IMR-90 (cell line): Measurements from ENCODE around the gene AUTS2. TPM values are rescaled to one million over a fixed set of nuclear protein-coding genes. Genes with fewer than 3 reads are reported as not detected.

Experiments
- ATAC-seq: fragments of 200-7000 bp; cut with Tn5 transposase; 2 replicates; pipeline ENCODE4 v1.9.1; 2020; ENCODE audit warnings: low read depth, mild to moderate bottlenecking, moderate library complexity
- BruUV-seq: library from RNA; stranded (reverse); fragments of 400-500 nt; replicated peaks from 2 replicates; lab custom pipeline; 2021; lab: Mats Ljungman, UMichigan
- CTCF ChIA-PET: fragments of 300-600 bp; formaldehyde crosslinking; extraction: SDS; loops from one replicate; lab custom pipeline; 2021; ENCODE audit warnings: antibody characterized with exemption; lab: Yijun Ruan, JAX
- POLR2A ChIA-PET: fragments of 300-600 bp; sonication (Branson Sonifier 250); formaldehyde crosslinking; loops from one replicate; lab custom pipeline; 2022; ENCODE audit warnings: antibody characterized with exemption; ENCODE audit not compliant: unreplicated experiment; lab: Charles Lee
- DNase-seq: peaks from one replicate; pipeline ENCODE4 v3.0.0; 2013
- H2AFZ ChIP-seq: replicated peaks from 2 replicates; pipeline ENCODE3; 2013; ENCODE audit warnings: low read length, mild to moderate bottlenecking; ENCODE audit not compliant: poor library complexity
- H2AK5ac ChIP-seq: 2 replicates; pipeline ENCODE4 v1.6.1; 2013; ENCODE audit warnings: low read depth, low read length, inconsistent platforms
- H2AK9ac ChIP-seq: replicated peaks from 2 replicates; pipeline ENCODE3; 2013; ENCODE audit warnings: mild to moderate bottlenecking, low read depth, low read length, moderate library complexity; ENCODE audit not compliant: poor library complexity
- H2BK120ac ChIP-seq: 2 replicates; pipeline ENCODE4 v1.6.1; 2013; ENCODE audit warnings: low read depth, low read length, inconsistent platforms
- H2BK15ac ChIP-seq: 3 replicates; pipeline ENCODE4 v1.6.1; 2013; ENCODE audit warnings: low read depth, low read length, inconsistent platforms
- H2BK20ac ChIP-seq: 2 replicates; pipeline ENCODE4 v1.6.1; 2013; ENCODE audit warnings: low read depth, mild to moderate bottlenecking, inconsistent platforms, low read length, moderate library complexity
- H2BK5ac ChIP-seq: 2 replicates; pipeline ENCODE4 v1.6.1; 2013; ENCODE audit warnings: mild to moderate bottlenecking, low read depth, low read length, inconsistent platforms; ENCODE audit not compliant: poor library complexity, severe bottlenecking
- H3K14ac ChIP-seq: replicated peaks from 2 replicates; pipeline ENCODE4 v1.6.1; 2013; ENCODE audit warnings: low read depth, low read length, inconsistent platforms
- H3K18ac ChIP-seq: 2 replicates; pipeline ENCODE4 v1.6.1; 2013; ENCODE audit warnings: low read depth, low read length, control low read depth
- H3K23ac ChIP-seq: 2 replicates; pipeline ENCODE4 v1.6.1; 2013; ENCODE audit warnings: low read depth, low read length, inconsistent platforms
- H3K27ac ChIP-seq: 2 replicates; pipeline ENCODE4 v1.5.1; 2013; ENCODE audit warnings: mild to moderate bottlenecking, control low read depth, low read length; ENCODE audit not compliant: insufficient read depth
- H3K27me3 ChIP-seq: 2 replicates; pipeline ENCODE4 v1.6.1; 2013; ENCODE audit warnings: low read length; ENCODE audit not compliant: control insufficient read depth, insufficient read depth
- H3K36me3 ChIP-seq: 2 replicates; pipeline ENCODE4 v1.6.1; 2013; ENCODE audit warnings: low read length, mixed read lengths; ENCODE audit not compliant: control insufficient read depth, insufficient read depth
- H3K4ac ChIP-seq: 2 replicates; pipeline ENCODE4 v1.6.1; 2013; ENCODE audit warnings: low read depth, low read length, inconsistent platforms
- H3K4me1 ChIP-seq: 2 replicates; pipeline ENCODE4 v1.6.1; 2013; ENCODE audit warnings: low read length, mixed read lengths; ENCODE audit not compliant: control insufficient read depth, insufficient read depth
- H3K4me2 ChIP-seq: 2 replicates; pipeline ENCODE4 v1.6.1; 2013; ENCODE audit warnings: low read depth, mild to moderate bottlenecking, control low read depth, low read length, moderate library complexity
- H3K4me3 ChIP-seq: 2 replicates; pipeline ENCODE4 v1.5.1; 2013; ENCODE audit warnings: low read depth, mild to moderate bottlenecking, control low read depth, low read length, moderate library complexity; ENCODE audit not compliant: insufficient read depth
- H3K56ac ChIP-seq: 2 replicates; pipeline ENCODE4 v1.6.1; 2013; ENCODE audit warnings: low read length, inconsistent platforms; ENCODE audit not compliant: insufficient read depth; ENCODE audit errors: extremely low read depth
- H3K79me1 ChIP-seq, 2 experiments: 2 replicates each; pipeline ENCODE4 v1.6.1; 2013; ENCODE audit warnings: low read length in 2 of 2, inconsistent platforms in 1 of 2, low read depth in 1 of 2
- H3K9ac ChIP-seq: 2 replicates; pipeline ENCODE4 v1.6.1; 2013; ENCODE audit warnings: low read depth, low read length, control low read depth
- H3K9me1 ChIP-seq: 2 replicates; pipeline ENCODE4 v1.6.1; 2013; ENCODE audit warnings: low read length, inconsistent platforms; ENCODE audit not compliant: insufficient read depth
- H3K9me3 ChIP-seq: 2 replicates; pipeline ENCODE4 v1.6.1; 2013; ENCODE audit warnings: low read length; ENCODE audit not compliant: control insufficient read depth, insufficient read depth
- H4K20me1 ChIP-seq: 2 replicates; pipeline ENCODE4 v1.6.1; 2013; ENCODE audit warnings: low read length, inconsistent platforms; ENCODE audit not compliant: insufficient read depth
- H4K5ac ChIP-seq: 2 replicates; pipeline ENCODE4 v1.6.1; 2013; ENCODE audit warnings: mild to moderate bottlenecking, low read depth, low read length, control low read depth
- H4K8ac ChIP-seq, 2 experiments: 2 replicates each; pipeline ENCODE4 v1.6.1; 2013; ENCODE audit warnings: low read depth in 2 of 2, low read length in 2 of 2, control low read depth in 1 of 2, inconsistent platforms in 1 of 2
- H4K91ac ChIP-seq: 2 replicates; pipeline ENCODE4 v1.6.1; 2013; ENCODE audit warnings: low read depth, low read length, inconsistent platforms; ENCODE audit not compliant: insufficient read depth
- BHLHE40 ChIP-seq: fragments of 150-350 bp; IDR thresholded peaks from 2 replicates; pipeline ENCODE4 v1.6.1; 2016; ENCODE audit warnings: mild to moderate bottlenecking, low read depth, low read length
- CEBPB ChIP-seq: IDR thresholded peaks from 2 replicates; pipeline ENCODE4 v1.6.1; 2012; ENCODE audit warnings: low read depth, low read length, improper control_type of control experiment
- CHD1 ChIP-seq: IDR thresholded peaks from 2 replicates; pipeline ENCODE4 v1.6.1; 2012; ENCODE audit warnings: low read depth, low read length, improper control_type of control experiment
- FOS ChIP-seq: fragments of 150-350 bp; IDR thresholded peaks from 2 replicates; pipeline ENCODE4 v1.6.1; 2016; ENCODE audit warnings: low read depth, low read length
- MAFK ChIP-seq: IDR thresholded peaks from 2 replicates; pipeline ENCODE4 v1.6.1; 2012; ENCODE audit warnings: low read depth, low read length, improper control_type of control experiment
- MAZ ChIP-seq: IDR thresholded peaks from 2 replicates; pipeline ENCODE4 v1.6.1; 2012; ENCODE audit warnings: low read depth, mild to moderate bottlenecking, low read length, improper control_type of control experiment, moderate library complexity, borderline replicate concordance
- MXI1 ChIP-seq: IDR thresholded peaks from 2 replicates; pipeline ENCODE4 v1.6.1; 2012; ENCODE audit warnings: low read depth, mild to moderate bottlenecking, low read length, moderate library complexity, borderline replicate concordance
- NFE2L2 ChIP-seq: fragments of 150-350 bp; IDR thresholded peaks from 2 replicates; pipeline ENCODE4 v1.6.1; 2016; ENCODE audit warnings: low read depth, mild to moderate bottlenecking, low read length
- POLR2A ChIP-seq: IDR thresholded peaks from 2 replicates; pipeline ENCODE4 v1.6.1; 2012; ENCODE audit warnings: mild to moderate bottlenecking, low read depth, low read length
- RAD21 ChIP-seq: IDR thresholded peaks from 2 replicates; pipeline ENCODE4 v1.6.1; 2012; ENCODE audit warnings: low read length, improper control_type of control experiment
- RCOR1 ChIP-seq: IDR thresholded peaks from 2 replicates; pipeline ENCODE4 v1.6.1; 2012; ENCODE audit warnings: mild to moderate bottlenecking, low read length, improper control_type of control experiment; ENCODE audit not compliant: insufficient replicate concordance
- RFX5 ChIP-seq: IDR thresholded peaks from 2 replicates; pipeline ENCODE4 v1.8.0; 2012; ENCODE audit warnings: low read depth, mild to moderate bottlenecking, low read length, moderate library complexity
- SMC3 ChIP-seq: fragments of 150-350 bp; IDR thresholded peaks from 2 replicates; pipeline ENCODE4 v1.6.1; 2016; ENCODE audit warnings: low read depth, mild to moderate bottlenecking, antibody characterized with exemption, low read length, moderate library complexity
- WGBS, 2 experiments: methylation state at CpG; one replicate each; pipeline versions ENCODE4 v1.1.5 to v1.1.7; 2013; ENCODE audit warnings: missing lambda C conversion rate in 2 of 2; ENCODE audit not compliant: insufficient read length in 1 of 2; ENCODE audit errors: extremely low coverage in 2 of 2; 5-methylcytosine and 5-hydroxymethylcytosine counted together
- dilution Hi-C: fragments of 300-500 bp; cut with HindIII; formaldehyde crosslinking; loops from one replicate; pipeline ENCODE4 v1.14.3; 2018; ENCODE audit warnings: low sequenced_read_pairs; ENCODE audit not compliant: unreplicated experiment
- in situ Hi-C: fragments of 300-500 bp; cut with MboI; formaldehyde crosslinking; loops from 3 replicates; pipeline ENCODE4 v1.14.3; 2019; ENCODE audit warnings: low sequenced_read_pairs, inconsistent platforms, mixed read lengths
- intact Hi-C: fragments of 100-400 bp; cut with micrococcal nuclease; formaldehyde crosslinking; loops from 2 replicates; pipeline ENCODE4 v1.10.0; 2022
- polyA plus RNA-seq, 3 experiments: library from polyadenylated mRNA; depleted of rRNA; stranded (reverse); fragments of >200 nt; gene quantifications; 2 replicates each; pipeline ENCODE4 v1.2.3, GENCODE V29; 2012; ENCODE audit warnings: low replicate concordance in 1 of 3
- total RNA-seq: library from RNA; depleted of rRNA; stranded (reverse); fragments of >200 nt; gene quantifications from 2 replicates; pipeline ENCODE4 v1.2.3, GENCODE V29; 2012
- TF ChIP-seq, protein P1 (sequence below): fragments of 150-350 bp; IDR thresholded peaks from 2 replicates; pipeline ENCODE4 v1.6.1; 2017; ENCODE audit warnings: mild to moderate bottlenecking, antibody characterized with exemption, low read length, low read depth
- TF ChIP-seq, protein P2 (sequence below): fragments of 150-350 bp; IDR thresholded peaks from 2 replicates; pipeline ENCODE4 v1.6.1; 2016; ENCODE audit warnings: low read depth, mild to moderate bottlenecking, low read length, moderate library complexity, borderline replicate concordance
- TF ChIP-seq, protein P3 (sequence below): conservative IDR thresholded peaks from 2 replicates; pipeline ENCODE4 v1.5.1; 2012; ENCODE audit warnings: mild to moderate bottlenecking, low read depth, low read length, improper control_type of control experiment

AUTS2 gene
- total and polyA plus RNA-seq, 2 of the 4 experiments (the other 2 are of a cell fraction) = 0.90 to 3.0 TPM

DNA sequence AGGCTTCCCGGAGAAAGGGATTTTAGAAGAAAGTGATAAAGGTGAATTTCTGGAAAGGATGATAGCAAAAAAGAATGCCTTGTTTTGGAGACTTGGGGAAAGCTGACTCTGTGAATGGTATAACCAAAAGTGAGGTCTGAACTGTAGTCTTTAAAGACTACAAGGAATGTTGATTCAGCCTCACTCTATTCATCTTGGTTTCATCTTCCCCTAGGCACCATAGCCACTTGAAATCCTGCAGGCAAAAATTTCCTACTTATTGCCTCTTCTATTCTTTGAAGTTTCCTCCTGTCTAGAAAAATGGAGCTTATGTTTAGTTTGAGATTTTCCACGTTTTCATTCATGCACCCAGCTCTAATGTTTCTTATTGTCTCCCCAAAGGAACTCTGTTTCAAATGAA, 518.0 kb downstream of the AUTS2 start:
- no peaks in the 10 kb centered on the region for H4K20me1 ChIP-seq
- in situ Hi-C loops = no loop called here
- H3K56ac ChIP-seq = no peak overlapping the region
- H3K4me1 ChIP-seq = no peaks in the 10 kb centered on the region
- no peak overlapping the region for H3K4ac ChIP-seq
- no peak overlapping the region for H3K27ac ChIP-seq
- no peak overlapping the region for H2BK120ac ChIP-seq
- peaks cover 2% of the 10 kb centered on the region; the same call in 1 of the 2 replicates for H3K9me3 ChIP-seq
- ChIA-PET POLR2A (no interaction called here), CTCF (no interaction called here)
- H2AFZ ChIP-seq = no peak overlapping the region
- dilution Hi-C loops = no loop called here
- no peak overlapping the region for H3K4me3 ChIP-seq
- H3K9ac ChIP-seq = no peak overlapping the region
- no peak overlapping the region for H4K5ac ChIP-seq
- DNase-seq = no peak
- TF ChIP-seq RCOR1 (no peak), NFE2L2 (no peak), CHD1 (no peak), RAD21 (no peak), BHLHE40 (no peak), FOS (no peak), MXI1 (no peak), RFX5 (no peak), MAFK (no peak), MAZ (no peak), SMC3 (no peak), POLR2A (no peak), CEBPB (no peak)
- TF ChIP-seq, protein P1, sequence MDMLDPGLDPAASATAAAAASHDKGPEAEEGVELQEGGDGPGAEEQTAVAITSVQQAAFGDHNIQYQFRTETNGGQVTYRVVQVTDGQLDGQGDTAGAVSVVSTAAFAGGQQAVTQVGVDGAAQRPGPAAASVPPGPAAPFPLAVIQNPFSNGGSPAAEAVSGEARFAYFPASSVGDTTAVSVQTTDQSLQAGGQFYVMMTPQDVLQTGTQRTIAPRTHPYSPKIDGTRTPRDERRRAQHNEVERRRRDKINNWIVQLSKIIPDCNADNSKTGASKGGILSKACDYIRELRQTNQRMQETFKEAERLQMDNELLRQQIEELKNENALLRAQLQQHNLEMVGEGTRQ = no peak
- TF ChIP-seq, protein P2, sequence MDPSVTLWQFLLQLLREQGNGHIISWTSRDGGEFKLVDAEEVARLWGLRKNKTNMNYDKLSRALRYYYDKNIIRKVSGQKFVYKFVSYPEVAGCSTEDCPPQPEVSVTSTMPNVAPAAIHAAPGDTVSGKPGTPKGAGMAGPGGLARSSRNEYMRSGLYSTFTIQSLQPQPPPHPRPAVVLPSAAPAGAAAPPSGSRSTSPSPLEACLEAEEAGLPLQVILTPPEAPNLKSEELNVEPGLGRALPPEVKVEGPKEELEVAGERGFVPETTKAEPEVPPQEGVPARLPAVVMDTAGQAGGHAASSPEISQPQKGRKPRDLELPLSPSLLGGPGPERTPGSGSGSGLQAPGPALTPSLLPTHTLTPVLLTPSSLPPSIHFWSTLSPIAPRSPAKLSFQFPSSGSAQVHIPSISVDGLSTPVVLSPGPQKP = no peak
- TF ChIP-seq, protein P3, sequence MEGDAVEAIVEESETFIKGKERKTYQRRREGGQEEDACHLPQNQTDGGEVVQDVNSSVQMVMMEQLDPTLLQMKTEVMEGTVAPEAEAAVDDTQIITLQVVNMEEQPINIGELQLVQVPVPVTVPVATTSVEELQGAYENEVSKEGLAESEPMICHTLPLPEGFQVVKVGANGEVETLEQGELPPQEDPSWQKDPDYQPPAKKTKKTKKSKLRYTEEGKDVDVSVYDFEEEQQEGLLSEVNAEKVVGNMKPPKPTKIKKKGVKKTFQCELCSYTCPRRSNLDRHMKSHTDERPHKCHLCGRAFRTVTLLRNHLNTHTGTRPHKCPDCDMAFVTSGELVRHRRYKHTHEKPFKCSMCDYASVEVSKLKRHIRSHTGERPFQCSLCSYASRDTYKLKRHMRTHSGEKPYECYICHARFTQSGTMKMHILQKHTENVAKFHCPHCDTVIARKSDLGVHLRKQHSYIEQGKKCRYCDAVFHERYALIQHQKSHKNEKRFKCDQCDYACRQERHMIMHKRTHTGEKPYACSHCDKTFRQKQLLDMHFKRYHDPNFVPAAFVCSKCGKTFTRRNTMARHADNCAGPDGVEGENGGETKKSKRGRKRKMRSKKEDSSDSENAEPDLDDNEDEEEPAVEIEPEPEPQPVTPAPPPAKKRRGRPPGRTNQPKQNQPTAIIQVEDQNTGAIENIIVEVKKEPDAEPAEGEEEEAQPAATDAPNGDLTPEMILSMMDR = no peak
- no peaks in the 10 kb centered on the region for H3K9me1 ChIP-seq
- H2AK5ac ChIP-seq = no peak overlapping the region
- H4K91ac ChIP-seq = no peak overlapping the region
- no peak overlapping the region for H2BK5ac ChIP-seq
- H2BK20ac ChIP-seq = no peak overlapping the region
- 60% methylated on average over 1 of the region's 2 CpGs; no CpG with 5 or more reads in 1 of the 2 experiments for WGBS, 2 experiments
- H3K27me3 ChIP-seq = no peaks in the 10 kb centered on the region
- no peak overlapping the region for H2AK9ac ChIP-seq
- no peak overlapping the region for H3K4me2 ChIP-seq
- H3K23ac ChIP-seq = no peak overlapping the region
- H3K36me3 ChIP-seq = no peaks in the 10 kb centered on the region
- no TSS peak for BruUV-seq
- H3K18ac ChIP-seq = no peak overlapping the region
- H2BK15ac ChIP-seq = no peak overlapping the region
- intact Hi-C loops = no loop called here
- no peak for ATAC-seq
- H3K79me1 ChIP-seq = no peaks in the 10 kb centered on the region
- no peak overlapping the region for H4K8ac ChIP-seq
- no peak overlapping the region for H3K14ac ChIP-seq
